ENCODE measurements around the gene PFKFB4. TPM values are rescaled to one million over a fixed set of nuclear protein-coding genes. Genes with fewer than 3 reads are reported as not detected.
A peak's percentile ranks its signal among the peaks of the same experiment; 100 is the strongest.

PFKFB4 gene
- total RNA-seq, 1 experiment from 2014 or later, result 12.3 TPM

- H3K27ac ChIP-seq (ENCODE audit: insufficient read length, low read depth, low read length), result no peak overlapping the region
- H3K79me1 ChIP-seq (ENCODE audit: insufficient read depth, low read depth, low read length, poor library complexity, severe bottlenecking), result no peaks in the 10 kb centered on the region
- H3K9me3 ChIP-seq (ENCODE audit: control insufficient read depth, low read depth, low read length), result no peaks in the 10 kb centered on the region
- no peak overlapping the region for H4K91ac ChIP-seq (ENCODE audit: insufficient read length, low read depth, low read length)
- H3K9me3 Mint-ChIP-seq, result no peaks in the 10 kb centered on the region
- peak; percentile 71 for DNase-seq
- peaks cover 12 to 21% of the 10 kb centered on the region in 2 experiments for H3K4me1 Mint-ChIP-seq
- no peak overlapping the region for H2BK15ac ChIP-seq (ENCODE audit: low read depth, low read length)
- no peak overlapping the region for H3T11ph ChIP-seq (ENCODE audit: low read length)
- H3K79me2 ChIP-seq (ENCODE audit: insufficient read depth, low read length), result no peaks in the 10 kb centered on the region
- H4K20me1 ChIP-seq (ENCODE audit: control insufficient read depth, insufficient read depth, insufficient read length), result no peaks in the 10 kb centered on the region
- H3K9ac ChIP-seq (ENCODE audit: extremely low read depth, insufficient read length, low read length), result no peak overlapping the region
- no CpG with 5 or more reads among the region's 10 CpGs for WGBS (ENCODE audit: extremely low coverage, insufficient read length, low lambda C conversion rate)
- H3K27me3 ChIP-seq (ENCODE audit: insufficient read depth, low read length), result no peaks in the 10 kb centered on the region
- no peak overlapping the region for H3K4me2 ChIP-seq (ENCODE audit: insufficient read depth, insufficient read length, low read length)
- H3K18ac ChIP-seq (ENCODE audit: insufficient read length, low read depth, low read length), result no peak overlapping the region
- peaks cover 21 to 44% (median 24%) of the 10 kb centered on the region in 3 experiments for H3K36me3 Mint-ChIP-seq (ENCODE audit: insufficient read depth in 1 of 3, low read depth in 3 of 3)
- TF ChIP-seq CTCF (conservative IDR thresholded peaks at IDR 0.05), result no peak
- H3K27me3 Mint-ChIP-seq (ENCODE audit: low read depth), result peaks cover 4% of the 10 kb centered on the region; the same call in 1 of the 2 replicates
- no peak overlapping the region for H3K4ac ChIP-seq (ENCODE audit: low read depth, low read length)
- no peaks in the 10 kb centered on the region for H3K4me1 ChIP-seq (ENCODE audit: insufficient read depth, low read length)
- no peak overlapping the region for H4K8ac ChIP-seq (replicated peaks; ENCODE audit: insufficient read length, low read depth, low read length)
- no peak overlapping the region for H3K4me3 Mint-ChIP-seq
- H3K14ac ChIP-seq (ENCODE audit: insufficient read depth, low read length), result no peak overlapping the region
- H2BK120ac ChIP-seq (ENCODE audit: low read depth, low read length, poor library complexity, severe bottlenecking), result no peak overlapping the region
- no peak overlapping the region for H2BK5ac ChIP-seq (ENCODE audit: insufficient read length, low read length)
- H2AFZ ChIP-seq (ENCODE audit: low read length), result no peak overlapping the region
- no peak overlapping the region for H2BK20ac ChIP-seq (ENCODE audit: low read depth, low read length, poor library complexity, severe bottlenecking)
- no peak overlapping the region for H2BK12ac ChIP-seq (ENCODE audit: insufficient read length, low read depth, low read length)
- H3K23ac ChIP-seq (ENCODE audit: insufficient read length, low read depth, low read length), result no peak overlapping the region
- no peak overlapping the region for H4K5ac ChIP-seq (ENCODE audit: insufficient read length, low read depth, low read length)
- H3K56ac ChIP-seq (ENCODE audit: insufficient read length, low read depth, low read length), result no peak overlapping the region
- no peaks in the 10 kb centered on the region for H3K23me2 ChIP-seq (ENCODE audit: insufficient read length, low read depth, low read length, poor library complexity, severe bottlenecking)
- H3K27ac Mint-ChIP-seq, result peak overlapping the region; percentile 60 to 90 (median 83); a peak in 6 of 7 replicates
- no peak overlapping the region for H2AK5ac ChIP-seq (ENCODE audit: insufficient read length, low read length)
These were observed 39.0 kb upstream of the PFKFB4 start for GRCh38 chr3:48595526-48596121.
